RWPE1 (cell line): ENCODE measurements around the gene CISD2.

Experiments
- CTCF ChIA-PET: fragments of 350-600 bp; sonication (Branson Sonifier 250); formaldehyde crosslinking; extraction: SDS; loops from one replicate; lab custom pipeline; 2021; lab: Yijun Ruan, JAX
- POLR2A ChIA-PET: fragments of 400-600 bp; formaldehyde crosslinking; extraction: SDS; loops from one replicate; lab custom pipeline; 2020; ENCODE audit warnings: antibody characterized with exemption; ENCODE audit not compliant: low non-redundant PET; lab: Yijun Ruan, JAX
- DNase-seq: peaks from one replicate; pipeline ENCODE4 v3.0.0; 2012; ENCODE audit warnings: low spot score
- H3K27ac ChIP-seq: fragments of 450-650 bp; 2 replicates; pipeline ENCODE4 v1.5.1; 2017
- TF ChIP-seq, protein P1 (sequence below): fragments of 450-650 bp; conservative IDR thresholded peaks from 2 replicates; pipeline ENCODE4 v1.5.1; 2017; ENCODE audit warnings: low read depth, mild to moderate bottlenecking

The CISD2 gene

DNA sequence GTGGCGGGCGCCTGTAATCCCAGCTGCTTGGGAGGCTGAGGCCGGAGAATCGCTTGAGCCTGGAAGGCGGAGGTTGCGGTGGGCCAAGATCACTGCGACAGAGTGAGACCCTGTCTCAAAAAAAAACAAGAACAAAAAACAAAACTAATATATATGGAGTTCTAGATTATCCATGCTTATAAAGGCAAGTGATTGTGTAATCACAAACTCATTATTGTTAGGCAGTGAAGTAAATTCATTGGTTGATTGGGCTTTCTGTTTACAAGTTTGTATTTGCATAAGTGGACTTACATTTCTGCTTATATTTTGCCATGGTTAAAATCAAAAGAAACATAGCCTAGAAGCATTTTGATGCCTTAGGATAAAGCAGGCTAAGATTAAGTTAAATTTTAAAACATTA lies 39.0 kb upstream of the CISD2 start:
- no peak for DNase-seq
- CTCF ChIA-PET, result no interaction called here
- H3K27ac ChIP-seq, result peak overlapping the region; percentile 40; the same call in 1 of the 2 replicates
- POLR2A ChIA-PET, result interaction anchor here (1.2 kb wide), 1 partner anchor 39 kb away, joined by 3 read pairs; the partner anchor contains the start of gene CISD2
- TF ChIP-seq, protein P1, sequence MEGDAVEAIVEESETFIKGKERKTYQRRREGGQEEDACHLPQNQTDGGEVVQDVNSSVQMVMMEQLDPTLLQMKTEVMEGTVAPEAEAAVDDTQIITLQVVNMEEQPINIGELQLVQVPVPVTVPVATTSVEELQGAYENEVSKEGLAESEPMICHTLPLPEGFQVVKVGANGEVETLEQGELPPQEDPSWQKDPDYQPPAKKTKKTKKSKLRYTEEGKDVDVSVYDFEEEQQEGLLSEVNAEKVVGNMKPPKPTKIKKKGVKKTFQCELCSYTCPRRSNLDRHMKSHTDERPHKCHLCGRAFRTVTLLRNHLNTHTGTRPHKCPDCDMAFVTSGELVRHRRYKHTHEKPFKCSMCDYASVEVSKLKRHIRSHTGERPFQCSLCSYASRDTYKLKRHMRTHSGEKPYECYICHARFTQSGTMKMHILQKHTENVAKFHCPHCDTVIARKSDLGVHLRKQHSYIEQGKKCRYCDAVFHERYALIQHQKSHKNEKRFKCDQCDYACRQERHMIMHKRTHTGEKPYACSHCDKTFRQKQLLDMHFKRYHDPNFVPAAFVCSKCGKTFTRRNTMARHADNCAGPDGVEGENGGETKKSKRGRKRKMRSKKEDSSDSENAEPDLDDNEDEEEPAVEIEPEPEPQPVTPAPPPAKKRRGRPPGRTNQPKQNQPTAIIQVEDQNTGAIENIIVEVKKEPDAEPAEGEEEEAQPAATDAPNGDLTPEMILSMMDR, result no peak

DNA sequence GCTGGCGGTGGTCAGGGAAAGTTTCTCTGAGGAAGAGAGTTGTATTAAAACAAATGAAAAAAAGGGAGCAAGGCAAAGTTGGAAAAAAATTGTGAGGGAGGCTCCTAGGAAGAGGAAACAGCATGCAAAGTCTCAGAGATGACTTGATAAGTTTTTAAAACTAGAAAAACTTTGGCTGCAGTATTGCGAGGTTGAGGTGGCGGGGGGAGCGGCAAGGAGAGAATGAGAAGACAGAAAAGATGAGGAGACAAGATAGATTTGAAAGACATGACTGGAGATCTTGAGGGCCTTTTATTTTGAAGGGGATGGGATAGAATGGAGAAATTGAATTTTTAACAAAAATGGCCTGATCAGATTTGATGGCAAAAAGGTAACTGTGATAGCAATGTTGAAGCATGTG lies 36.7 kb upstream of the CISD2 start:
- TF ChIP-seq, protein P1, result no peak
- ChIA-PET POLR2A (no interaction called here), CTCF (interaction anchor here (0.7 kb wide), 1 partner anchor 129 kb away, joined by 3 read pairs; no protein-coding TSS in a partner anchor)
- H3K27ac ChIP-seq, result no peak overlapping the region
- no peak for DNase-seq

DNA sequence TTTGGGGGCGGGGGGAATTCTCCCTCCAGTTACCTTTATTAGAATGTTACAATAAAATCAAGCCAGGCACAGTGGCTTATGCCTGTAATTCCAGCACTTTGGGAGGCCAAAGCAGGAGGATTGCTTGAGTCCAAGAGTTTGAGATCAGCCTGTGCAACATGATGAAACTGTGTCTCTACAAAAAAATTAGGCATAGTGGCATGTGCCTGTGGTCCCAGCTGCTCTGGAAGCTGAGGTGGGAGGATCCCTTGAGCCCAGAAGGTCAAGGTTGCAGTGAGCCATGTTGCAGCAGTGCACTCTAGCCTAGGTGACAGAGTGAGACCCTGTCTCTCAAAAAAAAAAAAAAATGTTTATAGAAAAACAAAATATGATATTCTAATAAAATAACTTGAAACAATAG lies 36.1 kb upstream of the CISD2 start:
- TF ChIP-seq, protein P1, result no peak
- ChIA-PET POLR2A (no interaction called here), CTCF (no interaction called here)
- DNase-seq, result no peak
- no peak overlapping the region for H3K27ac ChIP-seq

DNA sequence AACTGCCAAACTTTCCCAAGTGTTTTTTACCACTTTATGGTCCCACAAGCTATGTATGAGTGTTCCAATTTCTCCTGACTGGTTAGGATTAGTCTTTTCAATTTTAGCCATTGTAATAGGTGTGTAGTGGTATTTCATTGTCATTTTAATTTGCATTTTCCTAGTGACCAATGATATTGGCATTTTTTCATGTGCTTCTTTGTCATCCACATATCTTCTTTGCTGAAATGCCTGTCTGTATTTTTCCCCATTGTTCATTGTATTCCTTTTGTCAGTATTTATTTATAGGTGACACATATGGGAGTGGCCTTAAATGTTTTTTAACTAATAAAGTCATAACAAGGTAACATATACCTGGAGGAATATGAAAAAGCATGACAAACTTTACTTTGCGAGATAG lies 32.2 kb upstream of the CISD2 start:
- CTCF ChIA-PET, result no interaction called here
- H3K27ac ChIP-seq, result no peak overlapping the region
- POLR2A ChIA-PET, result no interaction called here
- TF ChIP-seq, protein P1, result no peak
- DNase-seq, result no peak

DNA sequence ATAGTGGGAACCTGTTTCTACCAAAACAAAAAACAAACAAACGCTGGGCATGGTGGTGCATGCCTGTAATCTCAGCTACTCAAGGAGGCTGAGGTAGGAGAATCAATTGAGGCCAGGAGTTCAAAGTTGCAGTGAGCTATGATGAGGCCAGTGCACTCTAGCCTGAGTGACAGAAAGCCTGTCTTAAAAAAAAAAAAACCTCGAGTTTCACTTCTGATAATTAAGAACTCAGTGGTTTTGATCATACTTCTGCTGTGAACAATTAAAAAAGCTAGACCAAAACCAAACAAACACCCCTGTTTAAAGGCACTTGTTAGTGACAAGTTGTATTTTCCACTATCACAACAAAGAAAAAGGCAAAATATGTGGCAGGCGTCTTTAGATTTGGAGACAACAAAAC lies 26.4 kb upstream of the CISD2 start:
- no peak for DNase-seq
- H3K27ac ChIP-seq, result no peak overlapping the region
- TF ChIP-seq, protein P1, result no peak
- POLR2A ChIA-PET, result no interaction called here
- CTCF ChIA-PET, result no interaction called here

DNA sequence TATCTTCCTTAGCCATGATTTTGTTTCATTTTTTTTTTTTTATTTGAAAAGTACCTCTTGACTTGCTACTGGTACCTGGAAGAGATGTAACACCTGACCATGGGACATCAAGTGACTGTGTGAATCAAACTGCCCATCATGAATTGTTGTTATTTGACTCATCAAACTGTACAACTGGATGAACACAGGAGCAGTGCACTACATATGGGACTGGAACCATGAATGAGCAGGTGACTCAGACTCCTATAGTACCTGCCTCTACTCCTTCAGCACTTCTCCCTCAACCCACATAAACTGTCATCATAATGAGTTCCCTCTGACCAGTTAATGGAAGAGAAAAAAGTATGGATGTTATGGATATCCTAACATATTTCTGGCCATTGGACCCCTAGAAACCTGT lies 25.5 kb upstream of the CISD2 start:
- TF ChIP-seq, protein P1, result no peak
- CTCF ChIA-PET, result no interaction called here
- no peak overlapping the region for H3K27ac ChIP-seq
- POLR2A ChIA-PET, result no interaction called here
- DNase-seq, result no peak
